ENCODE data around the gene TSPAN4. TPM values are rescaled to one million over a fixed set of nuclear protein-coding genes. Genes with fewer than 3 reads are reported as not detected.
A peak's percentile ranks its signal among the peaks of the same experiment; 100 is the strongest.

TSPAN4 gene
- total and polyA plus RNA-seq, 10 of the 15 experiments (the other 5 are each of a cell fraction or from before 2014, with no cell fraction given): 0.37 to 14.0 (median 8.5) TPM; not detected in 1

DNA sequence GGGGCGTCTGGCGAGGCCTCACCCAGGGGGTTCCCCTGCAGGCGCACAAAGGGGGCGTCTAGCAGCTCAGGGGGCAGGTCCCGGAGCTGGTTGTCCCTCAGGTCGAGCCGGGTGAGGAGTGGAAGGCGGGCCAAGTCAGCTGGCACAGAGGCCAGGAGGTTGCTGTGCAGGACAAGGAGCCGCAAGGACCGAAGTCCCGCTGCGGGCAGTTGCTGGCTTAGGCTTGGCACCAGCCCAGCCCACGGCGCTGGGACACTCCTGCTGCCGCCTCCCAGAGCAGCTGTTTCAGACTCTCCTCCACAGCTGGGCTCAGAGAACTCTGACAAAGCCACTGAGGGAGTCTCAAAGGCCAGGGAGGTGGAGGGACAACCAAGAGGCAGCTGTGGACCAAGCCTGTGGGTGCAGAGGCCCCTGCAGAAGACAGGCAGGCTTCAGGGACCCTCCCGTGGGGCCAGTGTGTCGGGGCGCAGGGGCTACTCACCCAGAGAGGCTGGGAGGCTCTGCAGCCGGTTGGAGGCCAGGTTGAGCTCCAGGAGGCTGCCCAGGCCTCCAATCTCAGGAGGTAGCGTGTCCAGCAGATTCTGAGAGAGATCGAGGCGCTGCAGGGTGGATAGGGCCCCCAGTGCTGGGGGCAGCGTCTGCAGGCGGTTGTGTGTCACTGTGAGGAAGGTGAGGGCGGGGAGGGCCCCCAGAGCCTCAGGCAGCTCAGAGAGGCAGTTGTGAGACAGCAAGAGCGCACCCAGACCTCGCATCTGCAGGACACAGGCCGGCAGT, 39.8 kb upstream of the TSPAN4 start:
- Histone ChIP-seq H3K27me3 (replicated peaks in 1 of 2; ENCODE audit: control insufficient read depth in 2 of 2, insufficient read depth in 2 of 2, low read length in 1 of 2) (no peaks in the 10 kb centered on the region), H4K20me1 (ENCODE audit: control insufficient read depth, insufficient read depth) (no peaks in the 10 kb centered on the region), H3K9me3 (replicated peaks; ENCODE audit: control insufficient read depth, insufficient read depth, low read length) (no peaks in the 10 kb centered on the region), H3K27ac (ENCODE audit: control insufficient read depth, insufficient read depth) (no peak overlapping the region), H3K4me1 (ENCODE audit: control insufficient read depth, insufficient read depth, low read length) (peaks cover 12% of the 10 kb centered on the region), H3K4me3 (no peak overlapping the region), H3K9ac (ENCODE audit: control insufficient read depth, insufficient read depth, low read length) (no peak overlapping the region), H3K4me2 (ENCODE audit: control insufficient read depth, insufficient read depth) (peak overlapping the region; percentile 95; the same call in 1 of the 2 replicates), H2AFZ (ENCODE audit: control insufficient read depth, low read depth, low read length) (no peak overlapping the region), H3K36me3 (ENCODE audit: control insufficient read depth in 2 of 2, insufficient read depth in 2 of 2, low read length in 1 of 2) (peaks cover 0 to 10% of the 10 kb centered on the region in 2 experiments; a peak in 2 of 4 replicates), H3K79me2 (ENCODE audit: control insufficient read depth, insufficient read depth, low read length) (peaks cover 12% of the 10 kb centered on the region)
- TF ChIP-seq ZNF384 (IDR thresholded peaks at IDR 0.05; ENCODE audit: borderline replicate concordance, low read depth, low read length) (no peak), ETV6 (conservative IDR thresholded peaks at IDR 0.05 in 1 of 2, IDR thresholded peaks at IDR 0.05 in 1 of 2; ENCODE audit: borderline replicate concordance in 1 of 2, low read depth in 1 of 2) (no peak), ZNF622 (IDR thresholded peaks at IDR 0.05) (no peak), CBFB (IDR thresholded peaks at IDR 0.05; ENCODE audit: low read depth) (no peak), CHD2 (IDR thresholded peaks at IDR 0.05; ENCODE audit: borderline replicate concordance, low read depth, low read length) (no peak), PAX5 (IDR thresholded peaks at IDR 0.05; ENCODE audit: borderline replicate concordance, low read depth, low read length) (no peak), POU2F2 (IDR thresholded peaks at IDR 0.05; ENCODE audit: borderline replicate concordance, low read depth, low read length) (no peak), RAD51 (IDR thresholded peaks at IDR 0.05) (no peak), HDGF (IDR thresholded peaks at IDR 0.05) (no peak)
- TF ChIP-seq, protein P1, sequence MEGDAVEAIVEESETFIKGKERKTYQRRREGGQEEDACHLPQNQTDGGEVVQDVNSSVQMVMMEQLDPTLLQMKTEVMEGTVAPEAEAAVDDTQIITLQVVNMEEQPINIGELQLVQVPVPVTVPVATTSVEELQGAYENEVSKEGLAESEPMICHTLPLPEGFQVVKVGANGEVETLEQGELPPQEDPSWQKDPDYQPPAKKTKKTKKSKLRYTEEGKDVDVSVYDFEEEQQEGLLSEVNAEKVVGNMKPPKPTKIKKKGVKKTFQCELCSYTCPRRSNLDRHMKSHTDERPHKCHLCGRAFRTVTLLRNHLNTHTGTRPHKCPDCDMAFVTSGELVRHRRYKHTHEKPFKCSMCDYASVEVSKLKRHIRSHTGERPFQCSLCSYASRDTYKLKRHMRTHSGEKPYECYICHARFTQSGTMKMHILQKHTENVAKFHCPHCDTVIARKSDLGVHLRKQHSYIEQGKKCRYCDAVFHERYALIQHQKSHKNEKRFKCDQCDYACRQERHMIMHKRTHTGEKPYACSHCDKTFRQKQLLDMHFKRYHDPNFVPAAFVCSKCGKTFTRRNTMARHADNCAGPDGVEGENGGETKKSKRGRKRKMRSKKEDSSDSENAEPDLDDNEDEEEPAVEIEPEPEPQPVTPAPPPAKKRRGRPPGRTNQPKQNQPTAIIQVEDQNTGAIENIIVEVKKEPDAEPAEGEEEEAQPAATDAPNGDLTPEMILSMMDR (IDR thresholded peaks at IDR 0.05 in 2 of 3, conservative IDR thresholded peaks at IDR 0.05 in 1 of 3; ENCODE audit: control insufficient read depth in 2 of 3, extremely low read depth in 1 of 3, insufficient read depth in 1 of 3, low read depth in 3 of 3, low read length in 3 of 3): no peak
- TF ChIP-seq, protein P2, sequence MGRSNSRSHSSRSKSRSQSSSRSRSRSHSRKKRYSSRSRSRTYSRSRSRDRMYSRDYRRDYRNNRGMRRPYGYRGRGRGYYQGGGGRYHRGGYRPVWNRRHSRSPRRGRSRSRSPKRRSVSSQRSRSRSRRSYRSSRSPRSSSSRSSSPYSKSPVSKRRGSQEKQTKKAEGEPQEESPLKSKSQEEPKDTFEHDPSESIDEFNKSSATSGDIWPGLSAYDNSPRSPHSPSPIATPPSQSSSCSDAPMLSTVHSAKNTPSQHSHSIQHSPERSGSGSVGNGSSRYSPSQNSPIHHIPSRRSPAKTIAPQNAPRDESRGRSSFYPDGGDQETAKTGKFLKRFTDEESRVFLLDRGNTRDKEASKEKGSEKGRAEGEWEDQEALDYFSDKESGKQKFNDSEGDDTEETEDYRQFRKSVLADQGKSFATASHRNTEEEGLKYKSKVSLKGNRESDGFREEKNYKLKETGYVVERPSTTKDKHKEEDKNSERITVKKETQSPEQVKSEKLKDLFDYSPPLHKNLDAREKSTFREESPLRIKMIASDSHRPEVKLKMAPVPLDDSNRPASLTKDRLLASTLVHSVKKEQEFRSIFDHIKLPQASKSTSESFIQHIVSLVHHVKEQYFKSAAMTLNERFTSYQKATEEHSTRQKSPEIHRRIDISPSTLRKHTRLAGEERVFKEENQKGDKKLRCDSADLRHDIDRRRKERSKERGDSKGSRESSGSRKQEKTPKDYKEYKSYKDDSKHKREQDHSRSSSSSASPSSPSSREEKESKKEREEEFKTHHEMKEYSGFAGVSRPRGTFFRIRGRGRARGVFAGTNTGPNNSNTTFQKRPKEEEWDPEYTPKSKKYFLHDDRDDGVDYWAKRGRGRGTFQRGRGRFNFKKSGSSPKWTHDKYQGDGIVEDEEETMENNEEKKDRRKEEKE (IDR thresholded peaks at IDR 0.05): no peak
- TF ChIP-seq, protein P3, sequence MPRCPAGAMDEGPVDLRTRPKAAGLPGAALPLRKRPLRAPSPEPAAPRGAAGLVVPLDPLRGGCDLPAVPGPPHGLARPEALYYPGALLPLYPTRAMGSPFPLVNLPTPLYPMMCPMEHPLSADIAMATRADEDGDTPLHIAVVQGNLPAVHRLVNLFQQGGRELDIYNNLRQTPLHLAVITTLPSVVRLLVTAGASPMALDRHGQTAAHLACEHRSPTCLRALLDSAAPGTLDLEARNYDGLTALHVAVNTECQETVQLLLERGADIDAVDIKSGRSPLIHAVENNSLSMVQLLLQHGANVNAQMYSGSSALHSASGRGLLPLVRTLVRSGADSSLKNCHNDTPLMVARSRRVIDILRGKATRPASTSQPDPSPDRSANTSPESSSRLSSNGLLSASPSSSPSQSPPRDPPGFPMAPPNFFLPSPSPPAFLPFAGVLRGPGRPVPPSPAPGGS (IDR thresholded peaks at IDR 0.05; ENCODE audit: borderline replicate concordance, insufficient read depth, low read depth, low read length, poor library complexity, severe bottlenecking): no peak
- ChIA-PET SMC1A (ENCODE audit: uncharacterized antibody, unreplicated experiment) (no interaction called here), POLR2A (interaction anchor here (2.7 kb wide), 1 partner anchor 17 kb away, joined by 9 read pairs; the partner anchor contains the start of gene PNPLA2), CTCF (no interaction called here), RAD21 (ENCODE audit: unreplicated experiment) (no interaction called here)
- in situ Hi-C loops (cut with MboI) (loop anchor here (25.0 kb wide), 1 partner anchor 1584 kb away; the partner anchor contains the start of gene CD81), intact Hi-C loops (cut with micrococcal nuclease; ENCODE audit: unreplicated experiment) (no loop called here)
- no TSS peak for BruUV-seq (replicated peaks)
- ATAC-seq (no peak), FAIRE-seq (no peak), DNase-seq (ENCODE audit: low read depth, low spot score) (no peak)
- 93% methylated on average over 28 of the region's 28 CpGs for WGBS (ENCODE audit: insufficient coverage, insufficient replicate concordance, low lambda C conversion rate, missing lambda C conversion rate)
